Epithelial cell of esophagus (primary cell): ENCODE results near the gene ALOX5AP.

Experiments
- DNase-seq: peaks from one replicate; pipeline ENCODE4 v3.0.0; 2010; ENCODE audit warnings: low read depth
- H3K4me3 ChIP-seq: 2 replicates; pipeline ENCODE4 v1.5.1; 2011; ENCODE audit warnings: mild to moderate bottlenecking, low read length, control low read depth
- TF ChIP-seq, protein P1 (sequence below): IDR thresholded peaks from 2 replicates; pipeline ENCODE4 v1.5.1; 2011; ENCODE audit warnings: low read depth, mild to moderate bottlenecking, low read length, control low read depth, inconsistent platforms; ENCODE audit not compliant: insufficient read depth; ENCODE audit errors: missing control alignments

Gene ALOX5AP

GRCh38 chr13:30712536-30713532 is 22.5 kb upstream of the ALOX5AP start:
- H3K4me3 ChIP-seq: no peak overlapping the region
- TF ChIP-seq, protein P1, sequence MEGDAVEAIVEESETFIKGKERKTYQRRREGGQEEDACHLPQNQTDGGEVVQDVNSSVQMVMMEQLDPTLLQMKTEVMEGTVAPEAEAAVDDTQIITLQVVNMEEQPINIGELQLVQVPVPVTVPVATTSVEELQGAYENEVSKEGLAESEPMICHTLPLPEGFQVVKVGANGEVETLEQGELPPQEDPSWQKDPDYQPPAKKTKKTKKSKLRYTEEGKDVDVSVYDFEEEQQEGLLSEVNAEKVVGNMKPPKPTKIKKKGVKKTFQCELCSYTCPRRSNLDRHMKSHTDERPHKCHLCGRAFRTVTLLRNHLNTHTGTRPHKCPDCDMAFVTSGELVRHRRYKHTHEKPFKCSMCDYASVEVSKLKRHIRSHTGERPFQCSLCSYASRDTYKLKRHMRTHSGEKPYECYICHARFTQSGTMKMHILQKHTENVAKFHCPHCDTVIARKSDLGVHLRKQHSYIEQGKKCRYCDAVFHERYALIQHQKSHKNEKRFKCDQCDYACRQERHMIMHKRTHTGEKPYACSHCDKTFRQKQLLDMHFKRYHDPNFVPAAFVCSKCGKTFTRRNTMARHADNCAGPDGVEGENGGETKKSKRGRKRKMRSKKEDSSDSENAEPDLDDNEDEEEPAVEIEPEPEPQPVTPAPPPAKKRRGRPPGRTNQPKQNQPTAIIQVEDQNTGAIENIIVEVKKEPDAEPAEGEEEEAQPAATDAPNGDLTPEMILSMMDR: no peak
- peak; percentile 27 for DNase-seq

GRCh38 chr13:30714629-30715371 is 20.5 kb upstream of the ALOX5AP start:
- no peak overlapping the region for H3K4me3 ChIP-seq
- no peak for DNase-seq
- TF ChIP-seq, protein P1: no peak

GRCh38 chr13:30715372-30715756 is 20.0 kb upstream of the ALOX5AP start:
- TF ChIP-seq, protein P1: no peak
- no peak overlapping the region for H3K4me3 ChIP-seq
- no peak for DNase-seq

DNA sequence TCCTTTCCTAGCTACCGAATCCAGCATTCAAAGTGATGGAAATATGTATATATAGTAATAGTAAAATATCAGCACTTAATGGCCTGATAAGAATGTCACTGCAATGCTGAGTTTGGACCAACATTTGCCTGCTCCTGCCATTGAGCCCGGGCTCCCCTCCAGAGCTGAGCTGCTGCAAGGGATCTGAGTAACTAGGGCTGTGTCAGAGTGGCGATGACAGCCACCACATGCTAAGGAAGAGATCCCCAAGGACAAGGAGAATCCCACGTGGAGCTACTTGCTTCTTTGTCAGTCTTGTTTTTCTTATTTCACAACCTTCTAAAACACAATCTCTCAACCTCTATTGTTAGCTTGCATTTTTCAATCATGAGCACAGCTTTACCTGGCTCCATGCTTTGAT is 19.5 kb upstream of the ALOX5AP start:
- H3K4me3 ChIP-seq: no peak overlapping the region
- TF ChIP-seq, protein P1: no peak
- DNase-seq: peak; percentile 70

DNA sequence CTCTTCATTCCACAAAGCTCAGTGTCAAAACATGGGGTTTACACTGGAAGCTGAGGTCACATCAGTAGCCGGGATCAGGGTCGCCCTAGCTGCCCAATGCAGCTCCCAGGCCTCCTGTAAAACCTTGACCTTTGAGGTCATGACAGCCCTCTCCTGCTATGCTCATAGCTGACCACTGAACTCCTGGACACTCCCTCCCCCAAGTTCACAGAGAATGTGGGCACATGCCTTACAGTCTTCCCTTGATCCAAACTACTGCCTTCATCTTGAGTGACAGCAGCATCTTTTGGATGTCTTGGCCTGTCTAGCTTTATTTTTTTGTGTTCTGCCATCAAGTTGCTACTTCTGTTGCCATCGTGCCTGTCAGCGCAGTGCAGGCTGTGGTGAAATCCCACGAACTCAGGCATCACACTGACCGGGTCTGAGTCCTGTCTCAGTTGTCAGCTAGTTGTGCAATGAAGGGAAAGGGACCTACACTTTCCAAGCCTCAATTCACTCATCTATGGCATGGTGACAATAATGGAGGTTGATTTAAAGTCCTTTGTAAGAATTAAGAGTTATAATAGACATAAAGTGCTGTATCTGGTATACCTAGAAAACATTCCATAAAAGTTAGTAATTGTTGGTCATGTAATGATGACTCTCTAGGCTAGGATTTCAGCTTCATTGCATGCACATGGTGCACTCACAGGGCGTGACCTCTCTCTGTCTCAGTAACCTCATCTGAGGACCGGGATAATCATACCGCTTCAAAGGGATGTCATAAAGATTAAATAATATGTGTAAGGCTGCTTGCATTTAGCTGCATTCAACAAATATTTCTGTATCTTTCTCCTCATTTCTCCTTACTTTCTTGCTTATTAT is 16.4 kb upstream of the ALOX5AP start:
- TF ChIP-seq, protein P1: no peak
- DNase-seq: peak; percentile 89
- H3K4me3 ChIP-seq: no peak overlapping the region

GRCh38 chr13:30719525-30719914 is 15.8 kb upstream of the ALOX5AP start:
- DNase-seq: no peak
- TF ChIP-seq, protein P1: no peak
- no peak overlapping the region for H3K4me3 ChIP-seq
